KG1 (cell line): Measurements from ENCODE around the gene COL12A1.

ENCODE experiments used
- DNase-seq: peaks from one replicate; lab custom pipeline; 2025; lab: John Stamatoyannopoulos, UW

COL12A1 gene

GRCh38 chr6:75096966-75097365, 108.9 kb downstream of the COL12A1 start:
- no peak for DNase-seq

GRCh38 chr6:75094614-75095200, 111.1 kb downstream of the COL12A1 start:
- DNase-seq, result no peak

- DNase-seq, result no peak
These were observed 114.2 kb downstream of the COL12A1 start for GRCh38 chr6:75091467-75092190.

- no peak for DNase-seq
These were observed 115.3 kb downstream of the COL12A1 start for GRCh38 chr6:75090576-75090975.

GRCh38 chr6:75089921-75090320, 115.9 kb downstream of the COL12A1 start:
- no peak for DNase-seq

GRCh38 chr6:75089151-75089897, 116.5 kb downstream of the COL12A1 start:
- DNase-seq, result no peak

- DNase-seq, result no peak
These were observed 119.8 kb downstream of the COL12A1 start for GRCh38 chr6:75085931-75086635.

- no peak for DNase-seq
These were observed 120.9 kb downstream of the COL12A1 start for GRCh38 chr6:75084872-75085381.

- no peak for DNase-seq
These were observed 121.8 kb downstream of the COL12A1 start for GRCh38 chr6:75084018-75084417.

GRCh38 chr6:75081921-75082320, 123.9 kb downstream of the COL12A1 start:
- DNase-seq, result no peak

GRCh38 chr6:75081047-75081446, 124.8 kb downstream of the COL12A1 start:
- no peak for DNase-seq

- DNase-seq, result no peak
These were observed 126.3 kb downstream of the COL12A1 start for GRCh38 chr6:75079589-75079988.

- no peak for DNase-seq
These were observed 128.2 kb downstream of the COL12A1 start for GRCh38 chr6:75077701-75078100.

- no peak for DNase-seq
These were observed 129.8 kb downstream of the COL12A1 start for GRCh38 chr6:75076009-75076408.

GRCh38 chr6:75070244-75070643, 135.6 kb downstream of the COL12A1 start:
- DNase-seq, result no peak

GRCh38 chr6:75065523-75065922, 140.3 kb downstream of the COL12A1 start:
- DNase-seq, result no peak

- no peak for DNase-seq
These were observed 153.4 kb downstream of the COL12A1 start for GRCh38 chr6:75052491-75052890.

- no peak for DNase-seq
These were observed 156.5 kb downstream of the COL12A1 start for GRCh38 chr6:75049308-75049707.

GRCh38 chr6:75044846-75045245, 161.0 kb downstream of the COL12A1 start:
- DNase-seq, result no peak

GRCh38 chr6:75041381-75041780, 164.5 kb downstream of the COL12A1 start:
- no peak for DNase-seq
